Measurements from ENCODE around the gene BOLA2. TPM values are rescaled to one million over a fixed set of nuclear protein-coding genes. Genes with fewer than 3 reads are reported as not detected.
"Not testable (repeated sequence)": the region's sequence is repeated elsewhere in the genome, so short reads cannot be mapped to it uniquely, and the experiment has no call there.

The BOLA2 gene
- total RNA-seq, 1 experiment from 2014 or later, result 12.7 TPM

DNA sequence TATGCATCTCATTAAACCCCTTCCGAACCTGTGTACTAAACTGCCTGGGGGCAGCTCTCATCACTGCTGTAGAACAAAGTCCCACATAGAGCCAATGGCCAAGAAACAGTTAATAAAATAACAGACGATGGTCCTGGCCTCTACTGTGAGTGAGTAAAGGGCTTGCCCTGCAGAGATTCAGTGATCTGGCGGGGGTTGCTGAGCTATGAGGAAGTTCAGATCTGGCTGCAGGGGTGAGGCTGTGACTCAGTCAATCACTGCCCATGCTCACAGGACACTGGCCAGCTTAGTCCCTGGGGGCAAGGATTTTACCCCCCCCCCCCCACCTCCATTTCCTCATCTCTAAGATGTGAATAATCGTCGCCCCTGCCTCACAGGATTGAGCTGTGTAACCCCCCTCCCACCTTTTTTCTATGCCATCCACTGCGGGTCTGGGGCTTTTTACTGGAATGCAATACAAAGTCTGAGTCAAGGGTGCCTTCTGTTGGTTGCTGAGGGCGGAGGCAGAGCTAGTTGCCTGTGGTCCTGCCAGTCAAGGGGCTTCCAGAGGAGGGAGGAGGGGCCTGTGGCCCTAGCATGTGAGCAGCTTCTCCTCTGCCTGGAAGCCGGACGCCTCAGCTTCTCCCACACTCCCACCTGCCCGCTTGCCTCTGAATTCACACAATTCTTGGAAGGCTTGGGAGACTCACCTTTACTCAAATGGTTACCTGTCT lies 13.7 kb upstream of the BOLA2 start:
- not testable (repeated sequence) for H2AFZ ChIP-seq (ENCODE audit: low read length); H3K4me1 ChIP-seq (ENCODE audit: insufficient read depth, low read length); H3K4ac ChIP-seq (ENCODE audit: low read depth, low read length); H3T11ph ChIP-seq (ENCODE audit: low read length); H3K27ac ChIP-seq (ENCODE audit: insufficient read length, low read depth, low read length); H3K36me3 Mint-ChIP-seq (ENCODE audit: insufficient read depth in 1 of 3, low read depth in 3 of 3); H3K79me1 ChIP-seq (ENCODE audit: insufficient read depth, low read depth, low read length, poor library complexity, severe bottlenecking); H3K9me3 ChIP-seq (ENCODE audit: control insufficient read depth, low read depth, low read length); H3K27me3 ChIP-seq (ENCODE audit: insufficient read depth, low read length); H3K27me3 Mint-ChIP-seq (ENCODE audit: low read depth); H3K4me3 Mint-ChIP-seq; H2AK5ac ChIP-seq (ENCODE audit: insufficient read length, low read length); H4K20me1 ChIP-seq (ENCODE audit: control insufficient read depth, insufficient read depth, insufficient read length); H3K56ac ChIP-seq (ENCODE audit: insufficient read length, low read depth, low read length); H2BK20ac ChIP-seq (ENCODE audit: low read depth, low read length, poor library complexity, severe bottlenecking); DNase-seq; H3K9me3 Mint-ChIP-seq; H3K79me2 ChIP-seq (ENCODE audit: insufficient read depth, low read length); H2BK120ac ChIP-seq (ENCODE audit: low read depth, low read length, poor library complexity, severe bottlenecking); H4K91ac ChIP-seq (ENCODE audit: insufficient read length, low read depth, low read length); H3K23me2 ChIP-seq (ENCODE audit: insufficient read length, low read depth, low read length, poor library complexity, severe bottlenecking); H3K27ac Mint-ChIP-seq; H3K4me1 Mint-ChIP-seq; H3K9ac ChIP-seq (ENCODE audit: extremely low read depth, insufficient read length, low read length); H4K5ac ChIP-seq (ENCODE audit: insufficient read length, low read depth, low read length); H3K4me2 ChIP-seq (ENCODE audit: insufficient read depth, insufficient read length, low read length); H3K18ac ChIP-seq (ENCODE audit: insufficient read length, low read depth, low read length); H3K14ac ChIP-seq (ENCODE audit: insufficient read depth, low read length); H2BK5ac ChIP-seq (ENCODE audit: insufficient read length, low read length); H2BK15ac ChIP-seq (ENCODE audit: low read depth, low read length); H2BK12ac ChIP-seq (ENCODE audit: insufficient read length, low read depth, low read length); H4K8ac ChIP-seq (replicated peaks; ENCODE audit: insufficient read length, low read depth, low read length); H3K23ac ChIP-seq (ENCODE audit: insufficient read length, low read depth, low read length)
- no CpG with 5 or more reads among the region's 10 CpGs for whole genome bisulfite sequencing (ENCODE audit: extremely low coverage, insufficient read length, low lambda C conversion rate)

DNA sequence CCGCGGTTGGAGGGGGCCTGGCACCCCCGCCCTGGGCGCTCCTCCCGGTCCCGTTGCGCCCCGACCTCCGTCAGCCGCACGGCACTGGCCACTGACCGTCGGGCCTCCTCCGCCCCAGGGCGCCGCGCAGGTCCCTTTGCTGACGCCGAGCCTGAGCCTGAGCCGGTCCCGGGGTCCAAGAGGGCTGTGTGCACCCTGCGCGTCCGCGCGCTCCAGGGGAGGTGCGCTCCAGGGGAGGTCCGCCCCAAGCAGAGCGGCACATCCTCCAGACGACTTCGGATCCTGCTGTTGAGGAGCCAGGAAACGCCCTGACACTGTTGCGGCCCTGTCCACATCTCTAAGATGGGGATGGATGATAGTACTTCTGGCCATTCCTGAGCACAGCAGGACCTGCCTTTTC lies 12.8 kb upstream of the BOLA2 start:
- no CpG with 5 or more reads among the region's 33 CpGs for WGBS (ENCODE audit: extremely low coverage, insufficient read length, low lambda C conversion rate)

More for the DNA sequence above, 12.8 kb upstream of the BOLA2 start:
- H3K9me3 Mint-ChIP-seq; H3K36me3 Mint-ChIP-seq (ENCODE audit: insufficient read depth in 1 of 3, low read depth in 3 of 3); H3K9me3 ChIP-seq (ENCODE audit: control insufficient read depth, low read depth, low read length); H4K5ac ChIP-seq (ENCODE audit: insufficient read length, low read depth, low read length); H4K8ac ChIP-seq (replicated peaks; ENCODE audit: insufficient read length, low read depth, low read length); H2AFZ ChIP-seq (ENCODE audit: low read length); H3K23ac ChIP-seq (ENCODE audit: insufficient read length, low read depth, low read length); H3T11ph ChIP-seq (ENCODE audit: low read length); H3K4me2 ChIP-seq (ENCODE audit: insufficient read depth, insufficient read length, low read length); H3K18ac ChIP-seq (ENCODE audit: insufficient read length, low read depth, low read length); H2BK20ac ChIP-seq (ENCODE audit: low read depth, low read length, poor library complexity, severe bottlenecking); H4K91ac ChIP-seq (ENCODE audit: insufficient read length, low read depth, low read length); H3K23me2 ChIP-seq (ENCODE audit: insufficient read length, low read depth, low read length, poor library complexity, severe bottlenecking); H3K27me3 Mint-ChIP-seq (ENCODE audit: low read depth); H4K20me1 ChIP-seq (ENCODE audit: control insufficient read depth, insufficient read depth, insufficient read length); DNase-seq; H3K27ac ChIP-seq (ENCODE audit: insufficient read length, low read depth, low read length); H3K4me1 Mint-ChIP-seq; H3K79me2 ChIP-seq (ENCODE audit: insufficient read depth, low read length); H2BK5ac ChIP-seq (ENCODE audit: insufficient read length, low read length); H3K9ac ChIP-seq (ENCODE audit: extremely low read depth, insufficient read length, low read length); H2AK5ac ChIP-seq (ENCODE audit: insufficient read length, low read length); H2BK15ac ChIP-seq (ENCODE audit: low read depth, low read length); H3K27ac Mint-ChIP-seq; H2BK120ac ChIP-seq (ENCODE audit: low read depth, low read length, poor library complexity, severe bottlenecking); H3K27me3 ChIP-seq (ENCODE audit: insufficient read depth, low read length); H2BK12ac ChIP-seq (ENCODE audit: insufficient read length, low read depth, low read length); H3K14ac ChIP-seq (ENCODE audit: insufficient read depth, low read length); H3K4ac ChIP-seq (ENCODE audit: low read depth, low read length); H3K4me1 ChIP-seq (ENCODE audit: insufficient read depth, low read length); H3K4me3 Mint-ChIP-seq; H3K56ac ChIP-seq (ENCODE audit: insufficient read length, low read depth, low read length); H3K79me1 ChIP-seq (ENCODE audit: insufficient read depth, low read depth, low read length, poor library complexity, severe bottlenecking): not testable (repeated sequence)
